ENCODE measurements around the gene PCSK5. TPM values are rescaled to one million over a fixed set of nuclear protein-coding genes. Genes with fewer than 3 reads are reported as not detected.

PCSK5 gene
- total and polyA plus RNA-seq, 8 donors: 0.99 to 10.3 (median 4.4) TPM

DNA sequence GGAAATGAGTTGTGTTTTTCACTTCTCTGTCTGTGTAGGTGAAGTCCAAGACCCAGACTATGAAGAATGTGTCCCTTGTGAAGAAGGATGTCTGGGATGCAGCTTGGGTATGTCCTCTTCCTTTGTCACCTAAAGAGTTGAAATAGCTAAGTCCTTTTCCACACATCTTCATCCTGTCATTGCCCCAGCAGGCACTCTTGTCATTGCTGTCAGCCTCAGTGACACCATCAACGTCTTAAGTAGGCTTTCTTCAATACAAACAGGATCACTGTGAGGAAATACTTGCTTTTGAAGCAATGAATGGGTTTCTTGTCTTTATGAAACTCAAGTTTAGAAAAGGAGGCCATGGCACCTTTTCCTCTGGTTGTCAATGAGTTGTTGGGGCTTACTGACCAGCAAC is 350.1 kb downstream of the PCSK5 start:
- no peak for FAIRE-seq
- no peaks in the 10 kb centered on the region for H3K36me3 ChIP-seq
- no peak overlapping the region for H3K4me3 ChIP-seq
- intact Hi-C loops (cut with DNase I): no loop called here
- H3K9me3 ChIP-seq: no peaks in the 10 kb centered on the region
- no peaks in the 10 kb centered on the region for H3K27me3 ChIP-seq
- H3K4me1 ChIP-seq: no peaks in the 10 kb centered on the region
- no peak overlapping the region for H3K27ac ChIP-seq
- WGBS, 2 donors: 75 to 83% methylated on average over 1 of the region's 1 CpG
- DNase-seq: no peak
- no peak for TF ChIP-seq CTCF (IDR thresholded peaks at IDR 0.05)
- ATAC-seq: no peak

GRCh38 chr9:76245518-76245917 is 355.0 kb downstream of the PCSK5 start:
- ATAC-seq: no peak
- intact Hi-C loops (cut with DNase I): no loop called here
- Histone ChIP-seq H3K9me3 (no peaks in the 10 kb centered on the region), H3K27ac (no peak overlapping the region), H3K4me3 (no peak overlapping the region), H3K36me3 (no peaks in the 10 kb centered on the region), H3K27me3 (no peaks in the 10 kb centered on the region), H3K4me1 (no peaks in the 10 kb centered on the region)
- 91 to 97% methylated on average over 1 of the region's 1 CpG for WGBS, 2 donors
- FAIRE-seq: no peak
- TF ChIP-seq CTCF (IDR thresholded peaks at IDR 0.05): no peak
- no peak for DNase-seq

GRCh38 chr9:76246680-76247079 is 356.2 kb downstream of the PCSK5 start:
- Histone ChIP-seq H3K27me3 (no peaks in the 10 kb centered on the region), H3K4me1 (no peaks in the 10 kb centered on the region), H3K4me3 (no peak overlapping the region), H3K36me3 (no peaks in the 10 kb centered on the region), H3K9me3 (no peaks in the 10 kb centered on the region), H3K27ac (no peak overlapping the region)
- WGBS, 2 donors: 93 to 96% methylated on average over 9 of the region's 9 CpGs
- ATAC-seq (no peak), DNase-seq (no peak), FAIRE-seq (no peak)
- no peak for TF ChIP-seq CTCF (IDR thresholded peaks at IDR 0.05)
- intact Hi-C loops (cut with DNase I): no loop called here

DNA sequence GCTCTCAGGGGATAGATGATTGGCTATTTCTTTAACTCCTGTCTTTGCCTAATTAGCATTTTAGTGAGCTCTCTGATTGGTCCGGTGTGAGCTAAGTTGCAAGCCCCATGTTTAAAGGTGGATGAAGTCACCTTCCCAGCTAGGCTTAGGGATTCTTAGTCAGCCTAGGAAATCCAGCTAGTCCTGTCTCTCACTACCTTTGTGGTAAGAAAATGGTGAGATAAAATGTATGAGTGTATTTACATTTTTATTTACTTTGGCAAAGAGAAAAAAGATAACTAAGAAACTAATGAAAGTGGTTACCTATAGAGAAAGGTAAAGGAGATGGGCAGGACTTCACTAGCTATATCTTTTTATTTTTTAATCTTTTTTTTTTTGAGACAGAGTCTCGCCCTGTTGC is 357.0 kb downstream of the PCSK5 start:
- Histone ChIP-seq H3K27me3 (no peaks in the 10 kb centered on the region), H3K4me3 (no peak overlapping the region), H3K4me1 (no peaks in the 10 kb centered on the region), H3K27ac (no peak overlapping the region), H3K9me3 (no peaks in the 10 kb centered on the region), H3K36me3 (no peaks in the 10 kb centered on the region)
- no peak for FAIRE-seq
- DNase-seq: no peak
- WGBS, 2 donors: 96 to 98% methylated on average over 2 of the region's 2 CpGs
- no peak for TF ChIP-seq CTCF (IDR thresholded peaks at IDR 0.05)
- no peak for ATAC-seq
- intact Hi-C loops (cut with DNase I): no loop called here

- Histone ChIP-seq H3K27ac (no peak overlapping the region), H3K4me1 (no peaks in the 10 kb centered on the region), H3K9me3 (no peaks in the 10 kb centered on the region), H3K27me3 (no peaks in the 10 kb centered on the region), H3K36me3 (no peaks in the 10 kb centered on the region), H3K4me3 (no peak overlapping the region)
- ATAC-seq (no peak), DNase-seq (no peak), FAIRE-seq (no peak)
- TF ChIP-seq CTCF (IDR thresholded peaks at IDR 0.05): no peak
- intact Hi-C loops (cut with DNase I): no loop called here
These were observed 358.8 kb downstream of the PCSK5 start for GRCh38 chr9:76249309-76249708.

Data from pancreas (tissue), 10 donors.